Measurements from ENCODE around the gene RNF208.

Gene RNF208

DNA sequence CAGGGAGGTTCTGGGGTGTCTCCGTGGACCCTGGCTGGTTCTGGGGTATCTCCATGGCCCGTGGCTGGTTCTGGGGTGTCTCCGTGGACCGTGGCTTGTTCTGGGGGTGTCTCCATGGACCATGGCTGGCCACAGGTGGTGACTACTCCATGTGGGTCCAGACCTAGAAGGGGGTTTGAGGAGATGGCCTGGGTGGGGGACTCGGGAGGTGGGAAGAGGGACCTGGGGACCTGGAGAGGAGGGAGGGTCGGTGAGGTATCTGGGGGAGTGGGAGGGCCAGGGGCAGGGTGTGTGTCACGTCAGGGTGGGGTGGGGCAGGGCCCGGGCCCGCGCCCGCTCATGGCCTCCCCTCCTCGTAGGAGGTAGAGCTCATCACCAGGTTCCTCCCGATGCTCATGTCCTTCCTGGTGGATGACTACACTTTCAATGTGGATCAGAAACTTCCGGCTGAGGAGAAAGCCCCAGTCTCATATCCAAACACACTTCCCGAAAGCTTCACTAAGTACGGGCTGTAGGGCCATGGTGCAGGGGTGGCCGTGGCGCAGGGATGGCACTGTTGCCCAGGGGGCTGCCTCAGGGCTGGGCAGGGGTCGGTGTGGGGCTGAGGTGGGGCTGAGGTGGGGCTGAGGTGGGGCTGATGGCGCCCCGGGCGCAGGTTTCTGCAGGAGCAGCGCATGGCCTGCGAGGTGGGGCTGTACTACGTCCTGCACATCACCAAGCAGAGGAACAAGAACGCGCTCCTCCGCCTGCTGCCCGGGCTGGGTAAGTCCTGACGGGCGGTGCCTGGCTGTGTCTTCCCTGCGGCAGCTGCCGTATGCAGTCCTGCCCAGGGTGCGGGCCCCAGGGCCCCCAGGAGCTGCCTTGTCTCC is 44.8 kb upstream of the RNF208 start:
- ChIA-PET POLR2A (no interaction called here), CTCF (interaction anchor here (1.1 to 2.8 kb wide), 3 partner anchors 10 to 29 kb away, joined by 3 to 12 read pairs (median 4); partner anchors contain the start of genes NELFB and TOR4A)
- H3K27ac ChIP-seq (ENCODE audit: insufficient read depth in 1 of 2, low read depth in 1 of 2, low read length in 2 of 2, poor library complexity in 1 of 2, severe bottlenecking in 2 of 2) = no peak overlapping the region
- no peak overlapping the region for H3K4me3 ChIP-seq (ENCODE audit: control insufficient read depth in 1 of 7, extremely low read depth in 1 of 7, insufficient read depth in 4 of 7, low read depth in 2 of 7, low read length in 6 of 7)
- no peaks in the 10 kb centered on the region for H3K9me3 ChIP-seq (ENCODE audit: control extremely low read depth in 1 of 5, control insufficient read depth in 4 of 5, insufficient read depth in 2 of 5, low read depth in 1 of 5, low read length in 4 of 5)
- WGBS (ENCODE audit: insufficient coverage) = 92% methylated on average over 23 of the region's 34 CpGs
- DNase-seq = no peak
- no peaks in the 10 kb centered on the region for H3K27me3 ChIP-seq (replicated peaks in 2 of 5; ENCODE audit: control insufficient read depth in 4 of 5, insufficient read depth in 5 of 5, low read length in 4 of 5)
- peaks cover 0 to 35% (median 28%) of the 10 kb centered on the region in 4 experiments for H3K4me1 ChIP-seq (ENCODE audit: control extremely low read depth in 1 of 4, control insufficient read depth in 4 of 4, insufficient read depth in 4 of 4, low read length in 3 of 4)
- peaks cover 5 to 59% (median 47%) of the 10 kb centered on the region in 4 experiments for H3K36me3 ChIP-seq (ENCODE audit: control insufficient read depth in 4 of 4, insufficient read depth in 4 of 4, low read length in 3 of 4)

DNA sequence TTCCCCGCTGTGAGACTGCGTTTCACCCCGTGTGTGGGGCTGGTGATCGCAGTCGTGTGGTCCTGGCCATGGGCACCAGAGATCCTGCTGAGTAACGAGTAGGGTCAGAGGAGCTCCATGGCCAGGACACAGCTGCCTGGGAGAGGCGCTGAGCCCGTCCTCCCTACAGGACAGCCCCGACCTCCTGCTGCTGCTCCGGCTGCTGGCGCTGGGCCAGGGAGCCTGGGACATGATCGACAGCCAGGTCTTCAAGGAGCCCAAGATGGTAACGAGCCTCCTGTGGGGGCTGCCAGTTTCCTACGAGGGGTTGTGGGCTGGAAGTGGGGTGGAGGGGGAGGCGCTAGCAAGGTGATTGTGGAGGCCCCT is 44.1 kb upstream of the RNF208 start:
- no peaks in the 10 kb centered on the region for H3K9me3 ChIP-seq (ENCODE audit: control extremely low read depth in 1 of 5, control insufficient read depth in 4 of 5, insufficient read depth in 2 of 5, low read depth in 1 of 5, low read length in 4 of 5)
- 97% methylated on average over 9 of the region's 15 CpGs for whole genome bisulfite sequencing (ENCODE audit: insufficient coverage)
- ChIA-PET CTCF (interaction anchor here (2.8 kb wide), 1 partner anchor 9 kb away, joined by 12 read pairs; the partner anchor contains the start of gene NELFB), POLR2A (no interaction called here)
- H3K36me3 ChIP-seq (ENCODE audit: control insufficient read depth in 4 of 4, insufficient read depth in 4 of 4, low read length in 3 of 4) = peaks cover 5 to 58% (median 47%) of the 10 kb centered on the region in 4 experiments
- H3K4me1 ChIP-seq (ENCODE audit: control extremely low read depth in 1 of 4, control insufficient read depth in 4 of 4, insufficient read depth in 4 of 4, low read length in 3 of 4) = peaks cover 0 to 30% (median 22%) of the 10 kb centered on the region in 4 experiments
- no peak overlapping the region for H3K27ac ChIP-seq (ENCODE audit: insufficient read depth in 1 of 2, low read depth in 1 of 2, low read length in 2 of 2, poor library complexity in 1 of 2, severe bottlenecking in 2 of 2)
- no peak for DNase-seq
- H3K27me3 ChIP-seq (replicated peaks in 2 of 5; ENCODE audit: control insufficient read depth in 4 of 5, insufficient read depth in 5 of 5, low read length in 4 of 5) = no peaks in the 10 kb centered on the region
- no peak overlapping the region for H3K4me3 ChIP-seq (ENCODE audit: control insufficient read depth in 1 of 7, extremely low read depth in 1 of 7, insufficient read depth in 4 of 7, low read depth in 2 of 7, low read length in 6 of 7)

DNA sequence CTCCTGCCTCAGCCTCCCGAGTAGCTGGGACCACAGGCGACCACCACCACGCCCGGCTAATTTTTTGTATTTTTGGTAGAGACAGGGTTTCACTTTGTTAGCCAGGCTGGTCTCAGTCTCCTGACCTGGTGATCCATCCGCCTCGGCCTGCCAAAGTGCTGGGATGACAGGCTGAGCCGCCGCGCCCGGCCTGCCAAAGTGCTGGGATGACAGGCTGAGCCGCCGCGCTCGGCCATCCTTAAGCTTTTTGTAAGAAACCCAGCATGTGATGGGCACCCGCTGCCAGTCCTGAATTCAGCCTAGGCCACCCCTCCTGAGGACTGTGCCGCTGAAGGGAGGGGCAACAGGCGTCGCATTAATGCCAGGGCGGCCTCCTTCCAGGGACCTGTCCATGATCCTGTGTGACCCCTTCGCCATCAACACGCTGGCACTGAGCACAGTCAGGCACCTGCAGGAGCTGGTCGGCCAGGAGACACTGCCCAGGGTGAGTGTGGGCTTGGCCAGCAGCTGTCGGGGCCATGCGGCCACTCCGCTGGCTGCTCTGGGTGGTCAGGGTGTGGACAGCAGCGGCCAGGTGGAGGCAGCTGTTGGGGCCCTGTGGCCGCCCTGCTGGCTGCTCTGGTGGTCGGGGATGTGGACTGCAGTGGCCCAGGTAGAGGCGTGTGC is 43.6 kb upstream of the RNF208 start:
- Histone ChIP-seq H3K9me3 (ENCODE audit: control extremely low read depth in 1 of 5, control insufficient read depth in 4 of 5, insufficient read depth in 2 of 5, low read depth in 1 of 5, low read length in 4 of 5) (no peaks in the 10 kb centered on the region), H3K4me3 (ENCODE audit: control insufficient read depth in 1 of 7, extremely low read depth in 1 of 7, insufficient read depth in 4 of 7, low read depth in 2 of 7, low read length in 6 of 7) (no peak overlapping the region), H3K27me3 (replicated peaks in 2 of 5; ENCODE audit: control insufficient read depth in 4 of 5, insufficient read depth in 5 of 5, low read length in 4 of 5) (no peaks in the 10 kb centered on the region), H3K4me1 (ENCODE audit: control extremely low read depth in 1 of 4, control insufficient read depth in 4 of 4, insufficient read depth in 4 of 4, low read length in 3 of 4) (peaks cover 0 to 25% (median 18%) of the 10 kb centered on the region in 4 experiments), H3K27ac (ENCODE audit: insufficient read depth in 1 of 2, low read depth in 1 of 2, low read length in 2 of 2, poor library complexity in 1 of 2, severe bottlenecking in 2 of 2) (no peak overlapping the region), H3K36me3 (ENCODE audit: control insufficient read depth in 4 of 4, insufficient read depth in 4 of 4, low read length in 3 of 4) (peaks cover 5 to 56% (median 43%) of the 10 kb centered on the region in 4 experiments)
- ChIA-PET POLR2A (no interaction called here), CTCF (interaction anchor here (1.4 to 2.8 kb wide), 2 partner anchors 9 to 11 kb away, joined by 3 to 12 read pairs; partner anchors contain the start of gene NELFB)
- no peak for DNase-seq
- WGBS (ENCODE audit: insufficient coverage) = 95% methylated on average over 23 of the region's 29 CpGs

DNA sequence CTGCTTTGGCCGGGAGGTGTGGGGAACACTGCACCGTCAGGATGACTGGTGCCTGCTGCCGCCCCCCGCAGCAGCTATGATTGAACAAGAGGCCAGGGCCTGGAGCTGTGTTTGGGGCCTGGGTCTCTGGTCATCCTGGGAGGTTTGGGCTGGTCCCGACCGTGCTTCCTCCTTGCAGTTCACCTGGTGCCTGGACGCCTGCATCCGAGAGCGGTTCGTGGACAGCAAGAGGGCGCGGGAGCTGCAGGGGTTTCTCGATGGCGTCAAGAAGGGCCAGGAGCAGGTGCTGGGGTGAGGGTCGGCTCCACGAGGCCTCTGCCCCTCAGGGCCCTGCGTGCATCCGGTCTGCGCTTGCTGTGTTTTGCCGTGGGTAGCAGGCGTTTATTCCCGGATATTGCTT is 42.0 kb upstream of the RNF208 start:
- no peak overlapping the region for H3K4me3 ChIP-seq (ENCODE audit: control insufficient read depth in 1 of 7, extremely low read depth in 1 of 7, insufficient read depth in 4 of 7, low read depth in 2 of 7, low read length in 6 of 7)
- ChIA-PET CTCF (interaction anchor here (1.4 kb wide), 2 partner anchors 10 to 13 kb away, joined by 3 read pairs; partner anchors contain the start of gene TOR4A), POLR2A (no interaction called here)
- peaks cover 0 to 19% (median 15%) of the 10 kb centered on the region in 4 experiments for H3K4me1 ChIP-seq (ENCODE audit: control extremely low read depth in 1 of 4, control insufficient read depth in 4 of 4, insufficient read depth in 4 of 4, low read length in 3 of 4)
- no peaks in the 10 kb centered on the region for H3K27me3 ChIP-seq (replicated peaks in 2 of 5; ENCODE audit: control insufficient read depth in 4 of 5, insufficient read depth in 5 of 5, low read length in 4 of 5)
- DNase-seq = no peak
- H3K9me3 ChIP-seq (ENCODE audit: control extremely low read depth in 1 of 5, control insufficient read depth in 4 of 5, insufficient read depth in 2 of 5, low read depth in 1 of 5, low read length in 4 of 5) = no peaks in the 10 kb centered on the region
- no peak overlapping the region for H3K27ac ChIP-seq (ENCODE audit: insufficient read depth in 1 of 2, low read depth in 1 of 2, low read length in 2 of 2, poor library complexity in 1 of 2, severe bottlenecking in 2 of 2)
- peaks cover 7 to 50% (median 37%) of the 10 kb centered on the region in 4 experiments for H3K36me3 ChIP-seq (ENCODE audit: control insufficient read depth in 4 of 4, insufficient read depth in 4 of 4, low read length in 3 of 4)
- WGBS (ENCODE audit: insufficient coverage) = 99% methylated on average over 19 of the region's 22 CpGs

DNA sequence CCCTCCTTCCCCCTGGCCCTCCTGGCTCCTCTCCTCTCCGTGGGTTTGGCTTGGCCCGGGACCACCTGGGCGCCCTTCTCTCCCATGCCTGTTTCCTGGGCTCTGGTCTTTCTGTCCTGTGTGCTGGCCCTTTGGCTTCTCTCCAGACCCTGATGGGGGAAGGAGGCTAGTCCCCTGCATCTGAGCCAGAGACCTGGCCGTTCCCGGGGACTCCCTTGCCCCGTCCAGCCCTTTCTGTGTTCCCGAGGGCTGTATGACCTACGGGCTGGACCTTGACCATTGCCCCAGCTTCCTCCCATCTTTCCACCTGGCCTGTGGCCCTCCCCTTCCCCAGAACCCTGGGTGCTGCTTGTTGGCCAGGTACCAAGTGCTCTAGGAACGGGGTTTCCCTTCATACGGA is 41.5 kb upstream of the RNF208 start:
- H3K4me3 ChIP-seq (ENCODE audit: control insufficient read depth in 1 of 7, extremely low read depth in 1 of 7, insufficient read depth in 4 of 7, low read depth in 2 of 7, low read length in 6 of 7) = no peak overlapping the region
- WGBS (ENCODE audit: insufficient coverage) = 93% methylated on average over 8 of the region's 10 CpGs
- no peak overlapping the region for H3K27ac ChIP-seq (ENCODE audit: insufficient read depth in 1 of 2, low read depth in 1 of 2, low read length in 2 of 2, poor library complexity in 1 of 2, severe bottlenecking in 2 of 2)
- peaks cover 0 to 14% (median 10%) of the 10 kb centered on the region in 4 experiments for H3K4me1 ChIP-seq (ENCODE audit: control extremely low read depth in 1 of 4, control insufficient read depth in 4 of 4, insufficient read depth in 4 of 4, low read length in 3 of 4)
- H3K9me3 ChIP-seq (ENCODE audit: control extremely low read depth in 1 of 5, control insufficient read depth in 4 of 5, insufficient read depth in 2 of 5, low read depth in 1 of 5, low read length in 4 of 5) = no peaks in the 10 kb centered on the region
- DNase-seq = no peak
- ChIA-PET POLR2A (no interaction called here), CTCF (interaction anchor here (1.1 to 1.4 kb wide), 3 partner anchors 10 to 23 kb away, joined by 3 read pairs; partner anchors contain the start of genes TOR4A and TUBB4B)
- H3K36me3 ChIP-seq (ENCODE audit: control insufficient read depth in 4 of 4, insufficient read depth in 4 of 4, low read length in 3 of 4) = peaks cover 6 to 48% (median 36%) of the 10 kb centered on the region in 4 experiments
- H3K27me3 ChIP-seq (replicated peaks in 2 of 5; ENCODE audit: control insufficient read depth in 4 of 5, insufficient read depth in 5 of 5, low read length in 4 of 5) = no peaks in the 10 kb centered on the region

DNA sequence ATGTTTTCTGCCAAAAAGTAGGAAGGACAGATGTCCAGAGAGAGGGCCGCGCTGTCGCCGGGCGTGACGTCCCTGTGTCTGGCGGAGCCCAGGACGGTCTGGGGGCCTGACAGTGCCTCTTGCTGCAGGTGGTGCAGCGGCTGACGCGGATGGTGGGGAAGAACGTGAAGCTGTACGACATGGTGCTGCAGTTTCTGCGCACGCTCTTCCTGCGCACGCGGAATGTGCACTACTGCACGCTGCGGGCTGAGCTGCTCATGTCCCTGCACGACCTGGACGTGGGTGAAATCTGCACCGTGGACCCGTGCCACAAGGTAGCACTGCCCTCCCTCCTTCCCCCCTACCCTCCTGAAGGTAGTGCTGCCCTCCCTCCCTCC is 40.9 kb upstream of the RNF208 start:
- Histone ChIP-seq H3K27me3 (replicated peaks in 2 of 5; ENCODE audit: control insufficient read depth in 4 of 5, insufficient read depth in 5 of 5, low read length in 4 of 5) (no peaks in the 10 kb centered on the region), H3K4me3 (ENCODE audit: control insufficient read depth in 1 of 7, extremely low read depth in 1 of 7, insufficient read depth in 4 of 7, low read depth in 2 of 7, low read length in 6 of 7) (no peak overlapping the region), H3K4me1 (ENCODE audit: control extremely low read depth in 1 of 4, control insufficient read depth in 4 of 4, insufficient read depth in 4 of 4, low read length in 3 of 4) (peaks cover 0 to 8% (median 4%) of the 10 kb centered on the region in 4 experiments), H3K27ac (ENCODE audit: insufficient read depth in 1 of 2, low read depth in 1 of 2, low read length in 2 of 2, poor library complexity in 1 of 2, severe bottlenecking in 2 of 2) (no peak overlapping the region), H3K9me3 (ENCODE audit: control extremely low read depth in 1 of 5, control insufficient read depth in 4 of 5, insufficient read depth in 2 of 5, low read depth in 1 of 5, low read length in 4 of 5) (no peaks in the 10 kb centered on the region), H3K36me3 (ENCODE audit: control insufficient read depth in 4 of 4, insufficient read depth in 4 of 4, low read length in 3 of 4) (peaks cover 6 to 51% (median 38%) of the 10 kb centered on the region in 4 experiments)
- CTCF ChIA-PET = interaction anchor here (0.6 to 2.5 kb wide), 4 partner anchors 9 to 74 kb away, joined by 3 to 10 read pairs (median 3); partner anchors contain the start of genes ANAPC2, SSNA1, TOR4A and TUBB4B
- no peak for DNase-seq
- WGBS (ENCODE audit: insufficient coverage) = 94% methylated on average over 24 of the region's 24 CpGs
- POLR2A ChIA-PET = no interaction called here

All from common myeloid progenitor, CD34-positive (primary cell).